Activated T-cell treated with anti-CD3 and anti-CD28 coated beads for 24 hours (primary cell): Measurements from ENCODE around the gene LUZP1.

Source experiments
- DNase-seq: peaks from one replicate; pipeline ENCODE4 v3.0.0-alpha.2; 2020; ENCODE audit warnings: low read depth

Gene LUZP1

GRCh38 chr1:23152966-23153684, 15.5 kb downstream of the LUZP1 start:
- DNase-seq, result no peak

- DNase-seq, result no peak
Observed at GRCh38 chr1:23150742-23151141, 17.9 kb downstream of the LUZP1 start.

GRCh38 chr1:23150125-23150524, 18.5 kb downstream of the LUZP1 start:
- no peak for DNase-seq

GRCh38 chr1:23149114-23149513, 19.5 kb downstream of the LUZP1 start:
- no peak for DNase-seq

GRCh38 chr1:23148084-23148483, 20.6 kb downstream of the LUZP1 start:
- no peak for DNase-seq

GRCh38 chr1:23140940-23141596, 27.6 kb downstream of the LUZP1 start:
- no peak for DNase-seq

- DNase-seq, result no peak
Observed at GRCh38 chr1:23135268-23135667, 33.4 kb downstream of the LUZP1 start.

GRCh38 chr1:23134055-23134454, 34.6 kb downstream of the LUZP1 start:
- DNase-seq, result no peak

GRCh38 chr1:23133587-23133986, 35.1 kb downstream of the LUZP1 start:
- no peak for DNase-seq

GRCh38 chr1:23132033-23132432, 36.6 kb downstream of the LUZP1 start:
- no peak for DNase-seq

GRCh38 chr1:23129846-23130245, 38.8 kb downstream of the LUZP1 start:
- DNase-seq, result no peak

- DNase-seq, result no peak
Observed at GRCh38 chr1:23126801-23127200, 41.9 kb downstream of the LUZP1 start.

- DNase-seq, result no peak
Observed at GRCh38 chr1:23126200-23126599, 42.5 kb downstream of the LUZP1 start.

- no peak for DNase-seq
Observed at GRCh38 chr1:23125489-23125888, 43.2 kb downstream of the LUZP1 start.

- no peak for DNase-seq
Observed at GRCh38 chr1:23124259-23125026, 44.2 kb downstream of the LUZP1 start.

GRCh38 chr1:23123528-23123927, 45.1 kb downstream of the LUZP1 start:
- DNase-seq, result no peak

- no peak for DNase-seq
Observed at GRCh38 chr1:23122796-23123195, 45.9 kb downstream of the LUZP1 start.

- DNase-seq, result no peak
Observed at GRCh38 chr1:23122023-23122748, 46.5 kb downstream of the LUZP1 start.

GRCh38 chr1:23120383-23120782, 48.3 kb downstream of the LUZP1 start:
- DNase-seq, result no peak

GRCh38 chr1:23118957-23119792, 49.5 kb downstream of the LUZP1 start:
- DNase-seq, result peak; percentile 10

GRCh38 chr1:23118407-23118806, 50.2 kb downstream of the LUZP1 start:
- DNase-seq, result no peak
